Measurements from ENCODE around the gene TESPA1. TPM values are rescaled to one million over a fixed set of nuclear protein-coding genes. Genes with fewer than 3 reads are reported as not detected.

Gene TESPA1
- total RNA-seq, 1 experiment from 2014 or later: 0.39 TPM

DNA sequence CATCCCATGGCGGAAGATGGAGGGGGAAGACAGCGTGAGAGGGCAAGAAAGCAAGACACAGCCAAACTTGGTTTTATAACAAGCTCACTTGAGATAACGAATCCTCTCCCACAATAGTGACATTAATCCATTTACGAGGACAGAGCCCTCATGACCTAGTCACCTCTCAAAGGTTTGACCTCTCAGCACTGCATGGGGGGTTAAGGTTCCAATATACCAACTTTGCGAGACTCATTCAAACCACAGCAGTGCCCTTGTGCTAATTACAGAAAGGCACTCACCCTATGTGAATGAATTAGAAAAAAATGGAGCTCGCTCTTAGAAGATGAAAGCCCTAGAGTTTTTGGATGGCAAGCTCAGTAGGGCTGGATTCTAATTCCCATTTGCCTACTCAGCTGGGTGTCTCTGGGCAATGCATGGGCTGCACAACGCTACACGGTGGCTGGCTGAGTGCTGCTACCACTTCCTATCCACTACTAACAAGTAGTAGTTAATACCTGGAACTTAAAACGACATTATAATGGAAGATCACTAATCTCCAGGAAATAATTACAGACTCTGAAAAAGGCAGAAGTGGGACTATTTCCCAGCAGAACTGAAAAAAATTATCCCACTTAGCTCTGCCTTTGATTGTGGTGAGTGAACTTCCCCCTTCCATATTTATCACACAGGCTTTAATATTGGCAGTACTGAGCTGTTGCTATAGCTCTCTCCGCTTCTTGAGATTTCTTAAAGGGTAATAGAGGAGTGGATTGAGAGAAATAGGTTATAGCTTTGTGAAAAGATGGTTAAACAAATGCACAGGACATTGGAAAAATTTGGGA is 27.5 kb downstream of the TESPA1 start (continued):
- TF ChIP-seq, protein P1, sequence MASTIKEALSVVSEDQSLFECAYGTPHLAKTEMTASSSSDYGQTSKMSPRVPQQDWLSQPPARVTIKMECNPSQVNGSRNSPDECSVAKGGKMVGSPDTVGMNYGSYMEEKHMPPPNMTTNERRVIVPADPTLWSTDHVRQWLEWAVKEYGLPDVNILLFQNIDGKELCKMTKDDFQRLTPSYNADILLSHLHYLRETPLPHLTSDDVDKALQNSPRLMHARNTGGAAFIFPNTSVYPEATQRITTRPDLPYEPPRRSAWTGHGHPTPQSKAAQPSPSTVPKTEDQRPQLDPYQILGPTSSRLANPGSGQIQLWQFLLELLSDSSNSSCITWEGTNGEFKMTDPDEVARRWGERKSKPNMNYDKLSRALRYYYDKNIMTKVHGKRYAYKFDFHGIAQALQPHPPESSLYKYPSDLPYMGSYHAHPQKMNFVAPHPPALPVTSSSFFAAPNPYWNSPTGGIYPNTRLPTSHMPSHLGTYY (CRISPR knock-in tag; IDR thresholded peaks at IDR 0.05): no peak
- TF ChIP-seq, protein P2, sequence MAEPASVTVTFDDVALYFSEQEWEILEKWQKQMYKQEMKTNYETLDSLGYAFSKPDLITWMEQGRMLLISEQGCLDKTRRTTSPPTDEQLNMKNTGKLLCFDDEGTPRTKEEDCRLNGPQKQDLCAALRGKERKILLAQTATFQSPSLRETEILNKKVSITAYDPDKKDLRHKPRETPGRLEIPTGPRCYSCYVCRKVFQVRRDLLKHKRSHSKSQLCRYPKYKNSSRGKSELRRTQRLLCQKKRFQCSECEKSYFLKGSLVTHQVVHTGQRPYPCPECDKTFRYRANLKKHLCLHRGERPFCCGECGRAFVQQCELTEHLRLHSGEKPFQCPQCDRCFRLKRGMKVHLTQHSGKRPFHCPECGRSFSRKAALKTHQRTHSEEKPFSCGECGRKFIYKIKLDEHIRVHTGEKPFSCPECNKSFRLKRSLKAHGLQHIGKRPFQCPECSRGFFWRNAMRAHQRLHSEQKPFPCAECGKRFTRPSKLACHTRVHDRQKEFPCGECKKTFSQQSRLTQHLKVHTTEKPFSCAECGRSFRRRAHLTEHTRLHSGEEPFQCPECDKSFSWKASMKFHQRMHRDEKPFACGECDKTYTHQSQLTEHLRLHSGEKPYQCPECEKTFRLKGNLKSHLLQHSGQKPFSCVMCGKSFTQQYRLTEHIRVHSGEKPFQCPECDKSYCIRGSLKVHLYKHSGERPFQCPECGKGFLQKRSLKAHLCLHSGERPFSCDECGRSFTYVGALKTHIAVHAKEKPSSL (CRISPR knock-in tag; conservative IDR thresholded peaks at IDR 0.05): no peak
- TF ChIP-seq, protein P3, sequence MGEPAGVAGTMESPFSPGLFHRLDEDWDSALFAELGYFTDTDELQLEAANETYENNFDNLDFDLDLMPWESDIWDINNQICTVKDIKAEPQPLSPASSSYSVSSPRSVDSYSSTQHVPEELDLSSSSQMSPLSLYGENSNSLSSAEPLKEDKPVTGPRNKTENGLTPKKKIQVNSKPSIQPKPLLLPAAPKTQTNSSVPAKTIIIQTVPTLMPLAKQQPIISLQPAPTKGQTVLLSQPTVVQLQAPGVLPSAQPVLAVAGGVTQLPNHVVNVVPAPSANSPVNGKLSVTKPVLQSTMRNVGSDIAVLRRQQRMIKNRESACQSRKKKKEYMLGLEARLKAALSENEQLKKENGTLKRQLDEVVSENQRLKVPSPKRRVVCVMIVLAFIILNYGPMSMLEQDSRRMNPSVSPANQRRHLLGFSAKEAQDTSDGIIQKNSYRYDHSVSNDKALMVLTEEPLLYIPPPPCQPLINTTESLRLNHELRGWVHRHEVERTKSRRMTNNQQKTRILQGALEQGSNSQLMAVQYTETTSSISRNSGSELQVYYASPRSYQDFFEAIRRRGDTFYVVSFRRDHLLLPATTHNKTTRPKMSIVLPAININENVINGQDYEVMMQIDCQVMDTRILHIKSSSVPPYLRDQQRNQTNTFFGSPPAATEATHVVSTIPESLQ (CRISPR knock-in tag; IDR thresholded peaks at IDR 0.05): no peak
- TF ChIP-seq ZNF416 (CRISPR knock-in tag; IDR thresholded peaks at IDR 0.05): no peak

DNA sequence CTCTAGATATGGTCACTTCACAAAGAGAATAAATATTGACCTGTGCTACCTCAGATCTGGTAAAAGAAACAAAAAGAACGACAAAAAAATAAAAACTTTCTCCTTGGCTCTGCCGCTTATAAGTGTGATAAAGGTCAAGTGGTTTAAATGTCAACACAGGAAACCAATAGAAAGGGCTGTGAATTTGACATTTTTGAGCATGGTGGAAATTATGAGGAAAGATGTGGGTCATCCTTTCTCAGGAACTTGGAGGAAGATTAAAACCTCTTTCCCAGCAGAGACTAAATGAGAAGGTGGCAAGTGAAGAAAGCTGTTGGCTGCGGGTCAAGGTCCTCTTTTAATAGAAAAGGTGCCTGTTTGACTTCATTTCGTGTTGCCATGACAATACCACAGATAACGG is 28.2 kb downstream of the TESPA1 start:
- no peak overlapping the region for H3K27ac Mint-ChIP-seq
- TF ChIP-seq ZNF121 (CRISPR knock-in tag; IDR thresholded peaks at IDR 0.05) (no peak), TCF7 (CRISPR knock-in tag; IDR thresholded peaks at IDR 0.05; ENCODE audit: low read depth) (no peak), NFATC4 (CRISPR knock-in tag; IDR thresholded peaks at IDR 0.05) (no peak), ESRRA (CRISPR knock-in tag; IDR thresholded peaks at IDR 0.05; ENCODE audit: borderline replicate concordance) (no peak), FOXP1 (CRISPR knock-in tag; IDR thresholded peaks at IDR 0.05; ENCODE audit: borderline replicate concordance) (no peak), NR2C2 (CRISPR knock-in tag; IDR thresholded peaks at IDR 0.05) (no peak), CREB1 (CRISPR knock-in tag; IDR thresholded peaks at IDR 0.05) (no peak), GRHL2 (CRISPR knock-in tag; IDR thresholded peaks at IDR 0.05; ENCODE audit: insufficient replicate concordance, severe bottlenecking) (no peak), RELA (CRISPR knock-in tag; IDR thresholded peaks at IDR 0.05; ENCODE audit: borderline replicate concordance) (no peak)
- TF ChIP-seq, protein P4, sequence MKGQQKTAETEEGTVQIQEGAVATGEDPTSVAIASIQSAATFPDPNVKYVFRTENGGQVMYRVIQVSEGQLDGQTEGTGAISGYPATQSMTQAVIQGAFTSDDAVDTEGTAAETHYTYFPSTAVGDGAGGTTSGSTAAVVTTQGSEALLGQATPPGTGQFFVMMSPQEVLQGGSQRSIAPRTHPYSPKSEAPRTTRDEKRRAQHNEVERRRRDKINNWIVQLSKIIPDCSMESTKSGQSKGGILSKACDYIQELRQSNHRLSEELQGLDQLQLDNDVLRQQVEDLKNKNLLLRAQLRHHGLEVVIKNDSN (CRISPR knock-in tag; IDR thresholded peaks at IDR 0.05): no peak
- TF ChIP-seq, protein P5, sequence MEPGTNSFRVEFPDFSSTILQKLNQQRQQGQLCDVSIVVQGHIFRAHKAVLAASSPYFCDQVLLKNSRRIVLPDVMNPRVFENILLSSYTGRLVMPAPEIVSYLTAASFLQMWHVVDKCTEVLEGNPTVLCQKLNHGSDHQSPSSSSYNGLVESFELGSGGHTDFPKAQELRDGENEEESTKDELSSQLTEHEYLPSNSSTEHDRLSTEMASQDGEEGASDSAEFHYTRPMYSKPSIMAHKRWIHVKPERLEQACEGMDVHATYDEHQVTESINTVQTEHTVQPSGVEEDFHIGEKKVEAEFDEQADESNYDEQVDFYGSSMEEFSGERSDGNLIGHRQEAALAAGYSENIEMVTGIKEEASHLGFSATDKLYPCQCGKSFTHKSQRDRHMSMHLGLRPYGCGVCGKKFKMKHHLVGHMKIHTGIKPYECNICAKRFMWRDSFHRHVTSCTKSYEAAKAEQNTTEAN (CRISPR knock-in tag; IDR thresholded peaks at IDR 0.05): no peak
- TF ChIP-seq, protein P6, sequence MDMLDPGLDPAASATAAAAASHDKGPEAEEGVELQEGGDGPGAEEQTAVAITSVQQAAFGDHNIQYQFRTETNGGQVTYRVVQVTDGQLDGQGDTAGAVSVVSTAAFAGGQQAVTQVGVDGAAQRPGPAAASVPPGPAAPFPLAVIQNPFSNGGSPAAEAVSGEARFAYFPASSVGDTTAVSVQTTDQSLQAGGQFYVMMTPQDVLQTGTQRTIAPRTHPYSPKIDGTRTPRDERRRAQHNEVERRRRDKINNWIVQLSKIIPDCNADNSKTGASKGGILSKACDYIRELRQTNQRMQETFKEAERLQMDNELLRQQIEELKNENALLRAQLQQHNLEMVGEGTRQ (CRISPR knock-in tag; IDR thresholded peaks at IDR 0.05): no peak
- TF ChIP-seq, protein P7, sequence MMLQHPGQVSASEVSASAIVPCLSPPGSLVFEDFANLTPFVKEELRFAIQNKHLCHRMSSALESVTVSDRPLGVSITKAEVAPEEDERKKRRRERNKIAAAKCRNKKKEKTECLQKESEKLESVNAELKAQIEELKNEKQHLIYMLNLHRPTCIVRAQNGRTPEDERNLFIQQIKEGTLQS (CRISPR knock-in tag; conservative IDR thresholded peaks at IDR 0.05): no peak
- no peak overlapping the region for H3K4me3 Mint-ChIP-seq
- CTCF ChIA-PET: interaction anchor here (0.6 to 3.4 kb wide), 10 partner anchors 102 to 383 kb away, joined by 3 to 37 read pairs (median 6); partner anchors contain the start of gene MUCL1
- H3K4me1 Mint-ChIP-seq: peaks cover 24% of the 10 kb centered on the region
- DNase-seq (ENCODE audit: low spot score) (no peak), ATAC-seq (no peak)
- peaks cover under 1% of the 10 kb centered on the region; the same call in 1 of the 2 replicates for H3K36me3 Mint-ChIP-seq
- POLR2A ChIA-PET: no interaction called here
- H3K9me3 Mint-ChIP-seq: peaks cover 5% of the 10 kb centered on the region
- no peaks in the 10 kb centered on the region for H3K27me3 Mint-ChIP-seq (ENCODE audit: low read depth)
